Muscle of back (tissue), 11 donors: Measurements from ENCODE around the gene PSMD11. TPM values are rescaled to one million over a fixed set of nuclear protein-coding genes. Genes with fewer than 3 reads are reported as not detected.

Source experiments
- DNase-seq, 3 donors: peaks; one replicate each; pipeline versions ENCODE4 v3.0.0 to v3.0.0-alpha.2; 2013
- polyA plus RNA-seq, 10 donors: library from polyadenylated mRNA; unstranded; fragments of 120-200 nt; gene quantifications; one replicate each; pipeline ENCODE4 v1.2.1, GENCODE V29; 2013; ENCODE audit not compliant: insufficient read length in 10 of 10

The PSMD11 gene
- polyA plus RNA-seq, 10 donors = 50.9 to 79.0 (median 66.2) TPM

DNA sequence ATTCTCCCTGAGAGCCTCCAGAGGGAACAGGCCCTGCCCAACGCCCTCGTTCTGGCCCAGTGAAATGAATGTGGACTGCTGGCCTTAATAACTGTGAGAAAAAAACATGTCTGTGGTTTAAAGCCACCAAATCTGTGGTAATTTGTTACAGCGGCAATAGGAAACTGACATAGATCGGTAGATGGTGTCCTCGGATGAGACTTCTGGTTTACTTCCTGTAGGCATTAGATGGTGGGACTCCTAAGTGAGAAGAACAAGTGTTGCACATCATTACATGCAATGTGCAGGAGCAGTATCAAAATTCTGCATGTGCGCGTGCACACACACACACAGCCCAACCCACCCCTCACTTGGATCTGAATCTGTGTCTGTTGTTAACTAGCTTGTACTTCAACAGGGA, 84.5 kb downstream of the PSMD11 start:
- no peak for DNase-seq

DNA sequence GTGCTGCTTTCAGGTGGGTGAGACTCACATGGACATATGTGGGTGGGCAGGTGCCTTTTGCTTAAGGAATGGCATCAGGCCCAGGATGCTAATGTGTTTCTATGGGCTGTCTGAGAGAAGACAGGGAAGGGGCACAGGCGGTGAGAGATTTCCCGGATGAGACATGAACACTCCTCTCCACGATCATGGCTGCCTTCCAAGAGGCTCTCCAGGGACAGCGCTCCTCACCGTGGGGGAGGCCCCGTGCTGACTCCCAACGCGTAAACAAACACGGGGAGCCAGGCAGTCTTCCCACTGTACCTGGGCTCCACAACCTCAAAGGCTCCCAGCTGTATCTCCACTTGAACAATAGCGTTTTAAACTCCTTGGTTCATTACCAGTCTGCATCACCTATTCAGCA, 85.3 kb downstream of the PSMD11 start:
- DNase-seq = no peak

Other genes starting within 250 kb of the PSMD11 start
- 1 to 10 TPM; 1.1 to 3.2 (median 1.3) TPM for gene RHBDL3, start 178.7 kb upstream of the PSMD11 start, polyA plus RNA-seq
- gene C17orf75, start 102.3 kb upstream of the PSMD11 start, polyA plus RNA-seq = 10 to 100 TPM; 15.6 to 28.2 (median 19.7) TPM
- 100 to 1,000 TPM in 8 of 10 donors, 10 to 100 TPM in 2; 90.7 to 165 (median 124) TPM for gene ZNF207, start 94.4 kb upstream of the PSMD11 start, polyA plus RNA-seq
- 10 to 100 TPM in 1 of 10 donors, 1 to 10 TPM in 9; 6.0 to 12.2 (median 8.3) TPM for gene CDK5R1, start 42.5 kb downstream of the PSMD11 start, polyA plus RNA-seq